Endothelial cell of umbilical vein (primary cell): ENCODE measurements around the gene MBD2. TPM values are rescaled to one million over a fixed set of nuclear protein-coding genes. Genes with fewer than 3 reads are reported as not detected.

ENCODE experiments used
- BruUV-seq: library from RNA; stranded (reverse); fragments of 400-500 nt; replicated peaks from 2 replicates; lab custom pipeline; 2021; lab: Mats Ljungman, UMichigan
- CTCF ChIA-PET: fragments of 300-600, 350-600 bp; sonication (Branson Sonifier 250); formaldehyde crosslinking; loops from one replicate; lab custom pipeline; 2021; ENCODE audit warnings: antibody characterized with exemption, inconsistent platforms; lab: Charles Lee
- POLR2A ChIA-PET: fragments of 300-600, 350-600 bp; sonication (Branson Sonifier 250); formaldehyde crosslinking; loops from one replicate; lab custom pipeline; 2021; ENCODE audit warnings: antibody characterized with exemption, inconsistent platforms; lab: Charles Lee
- DNase-seq: peaks from one replicate; pipeline ENCODE4 v3.0.0-alpha.2; 2011; ENCODE audit warnings: low read depth, low spot score
- FAIRE-seq: peaks from 2 replicates; lab custom pipeline; 2011; peaks lifted over from hg19 to GRCh38; lab: Jason Lieb, UNC
- H2AFZ ChIP-seq: 2 replicates; pipeline ENCODE4 v1.6.0; 2012; ENCODE audit warnings: low read depth, low read length, control low read depth, inconsistent platforms
- H3K27ac ChIP-seq: 2 replicates; pipeline ENCODE4 v1.5.1; 2011; ENCODE audit warnings: low read depth, mild to moderate bottlenecking, control low read depth, low read length, moderate library complexity; ENCODE audit not compliant: insufficient read depth
- H3K27me3 ChIP-seq, 2 experiments: 2 replicates each; pipeline versions ENCODE4 v1.6.0 to v1.6.1; 2011; ENCODE audit warnings: low read length in 2 of 2, mixed read lengths in 1 of 2; ENCODE audit not compliant: control insufficient read depth in 2 of 2, insufficient read depth in 2 of 2
- H3K36me3 ChIP-seq, 2 experiments: 2 replicates in 1 of 2; 3 replicates in 1 of 2; pipeline ENCODE4 v1.5.1; 2011; ENCODE audit warnings: low read length in 2 of 2, mild to moderate bottlenecking in 1 of 2, moderate library complexity in 1 of 2; ENCODE audit not compliant: control insufficient read depth in 2 of 2, insufficient read depth in 2 of 2; ENCODE audit errors: extremely low read depth in 1 of 2
- H3K4me1 ChIP-seq: 3 replicates; pipeline ENCODE4 v1.5.1; 2011; ENCODE audit warnings: mild to moderate bottlenecking, low read length; ENCODE audit not compliant: control insufficient read depth, insufficient read depth; ENCODE audit errors: extremely low read depth
- H3K4me2 ChIP-seq: 2 replicates; pipeline ENCODE4 v1.6.1; 2011; ENCODE audit warnings: low read length, control low read depth, mixed read lengths; ENCODE audit not compliant: insufficient read depth
- H3K4me3 ChIP-seq, 3 experiments: fragments of 200-600 bp in 1 of 3; sonication (generic), shearing (Covaris generic) in 1 of 3; replicated peaks in 1 of 3; 2 replicates each; pipeline ENCODE4 v1.5.1; 2011 to 2016; ENCODE audit warnings: control low read depth in 3 of 3, low read length in 3 of 3, mild to moderate bottlenecking in 2 of 3, inconsistent platforms in 1 of 3, low read depth in 1 of 3, moderate library complexity in 1 of 3; ENCODE audit not compliant: insufficient read depth in 1 of 3
- H3K79me2 ChIP-seq: 2 replicates; pipeline ENCODE4 v1.6.0; 2012; ENCODE audit warnings: low read length, inconsistent platforms; ENCODE audit not compliant: control insufficient read depth, insufficient read depth
- H3K9ac ChIP-seq: replicated peaks from 2 replicates; pipeline ENCODE3; 2011; ENCODE audit warnings: low read length, control low read depth; ENCODE audit not compliant: insufficient read depth; ENCODE audit errors: extremely low read depth
- H3K9me1 ChIP-seq: replicated peaks from 3 replicates; pipeline ENCODE4 v1.6.0; 2011; ENCODE audit warnings: mild to moderate bottlenecking, low read length; ENCODE audit not compliant: control insufficient read depth, insufficient read depth; ENCODE audit errors: extremely low read depth
- H3K9me3 ChIP-seq: replicated peaks from 2 replicates; pipeline ENCODE4 v1.5.1; 2012; ENCODE audit warnings: low read length, inconsistent platforms; ENCODE audit not compliant: control insufficient read depth, insufficient read depth
- H4K20me1 ChIP-seq: replicated peaks from 2 replicates; pipeline ENCODE3; 2011; ENCODE audit warnings: mild to moderate bottlenecking, low read length; ENCODE audit not compliant: control insufficient read depth, insufficient read depth; ENCODE audit errors: extremely low read depth
- EZH2 ChIP-seq: IDR thresholded peaks from 2 replicates; pipeline ENCODE4 v1.6.1; 2012; ENCODE audit warnings: borderline replicate concordance, low read depth, mild to moderate bottlenecking, moderate library complexity, low read length, inconsistent platforms; ENCODE audit not compliant: severe bottlenecking
- JUN ChIP-seq: IDR thresholded peaks from 2 replicates; pipeline ENCODE4 v1.6.1; 2011; ENCODE audit warnings: borderline replicate concordance, low read depth; ENCODE audit not compliant: insufficient read length, insufficient read depth
- MYC ChIP-seq: IDR thresholded peaks from one replicate; pipeline ENCODE4 v1.6.1; 2011; ENCODE audit warnings: mild to moderate bottlenecking, low read depth, low read length
- POLR2AphosphoS5 ChIP-seq: IDR thresholded peaks from 2 replicates; pipeline ENCODE4 v1.6.1; 2012; ENCODE audit warnings: low read depth, mild to moderate bottlenecking, control low read depth, low read length, moderate library complexity; ENCODE audit not compliant: insufficient read depth
- dilution Hi-C: fragments of 300-500 bp; cut with MboI; formaldehyde crosslinking; loops from one replicate; pipeline ENCODE4 v1.15.0; 2019; ENCODE audit warnings: low sequenced_read_pairs; ENCODE audit not compliant: extremely low pct_ligation_motif_present
- intact Hi-C: fragments of 100-400 bp; cut with micrococcal nuclease; formaldehyde crosslinking; loops from one replicate; pipeline ENCODE4 v1.10.0; 2022
- polyA plus RNA-seq, 4 experiments: library from polyadenylated mRNA; depleted of rRNA in 3 of 4; stranded (reverse) in 3 of 4; unstranded in 1 of 4; fragments of >200 nt; gene quantifications; 2 replicates each; pipeline versions ENCODE4 v1.2.1 to v1.2.3, GENCODE V29; 2011 to 2012; ENCODE audit warnings: missing spikeins in 1 of 4
- total RNA-seq: library from RNA; stranded (reverse); gene quantifications from 2 replicates; pipeline ENCODE4 v1.2.3, GENCODE V29; 2021
- TF ChIP-seq, protein P1 (sequence below): IDR thresholded peaks from 2 replicates; pipeline ENCODE4 v1.6.1; 2011; ENCODE audit not compliant: insufficient read depth, insufficient read length
- TF ChIP-seq, protein P2 (sequence below), 2 donors: IDR thresholded peaks; 1 replicate in 1 of 2; 2 replicates in 1 of 2; pipeline ENCODE4 v1.5.1; 2011; ENCODE audit warnings: low read length in 2 of 2, mild to moderate bottlenecking in 2 of 2, moderate library complexity in 2 of 2, control low read depth in 1 of 2, inconsistent platforms in 1 of 2, low read depth in 1 of 2; ENCODE audit not compliant: insufficient read depth in 1 of 2; ENCODE audit errors: extremely low read depth in 1 of 2

Gene MBD2
- total and polyA plus RNA-seq, 2 donors (not counting 3 experiments of a cell fraction or from before 2014, with no cell fraction given), result 86.8 to 110 TPM

DNA sequence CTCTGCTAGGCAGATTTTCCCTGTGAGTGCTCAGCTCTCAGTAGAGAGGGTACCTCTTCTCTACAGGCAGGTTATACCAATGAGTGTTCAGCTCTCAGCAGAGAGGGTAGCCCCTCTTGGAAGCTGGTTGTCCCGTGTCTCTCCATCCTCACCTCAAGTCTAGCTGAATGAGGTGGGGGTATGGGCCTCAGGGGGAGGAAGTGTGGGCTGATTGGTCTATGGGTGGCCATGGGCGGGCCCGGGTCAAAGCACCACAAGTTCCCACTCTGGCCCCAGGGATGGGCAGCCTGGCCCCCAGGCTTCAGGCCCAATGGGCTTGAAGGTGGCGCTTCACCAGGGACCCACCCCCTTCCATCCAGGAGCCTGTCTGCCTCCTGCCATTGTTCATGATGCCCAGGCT, 17.0 kb upstream of the MBD2 start:
- H2AFZ ChIP-seq, result no peak overlapping the region
- no TSS peak for BruUV-seq
- intact Hi-C loops, result no loop called here
- TF ChIP-seq, protein P1, sequence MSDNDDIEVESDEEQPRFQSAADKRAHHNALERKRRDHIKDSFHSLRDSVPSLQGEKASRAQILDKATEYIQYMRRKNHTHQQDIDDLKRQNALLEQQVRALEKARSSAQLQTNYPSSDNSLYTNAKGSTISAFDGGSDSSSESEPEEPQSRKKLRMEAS, result no peak
- TF ChIP-seq MYC, result no peak
- no peak for TF ChIP-seq POLR2AphosphoS5
- TF ChIP-seq, protein P2, sequence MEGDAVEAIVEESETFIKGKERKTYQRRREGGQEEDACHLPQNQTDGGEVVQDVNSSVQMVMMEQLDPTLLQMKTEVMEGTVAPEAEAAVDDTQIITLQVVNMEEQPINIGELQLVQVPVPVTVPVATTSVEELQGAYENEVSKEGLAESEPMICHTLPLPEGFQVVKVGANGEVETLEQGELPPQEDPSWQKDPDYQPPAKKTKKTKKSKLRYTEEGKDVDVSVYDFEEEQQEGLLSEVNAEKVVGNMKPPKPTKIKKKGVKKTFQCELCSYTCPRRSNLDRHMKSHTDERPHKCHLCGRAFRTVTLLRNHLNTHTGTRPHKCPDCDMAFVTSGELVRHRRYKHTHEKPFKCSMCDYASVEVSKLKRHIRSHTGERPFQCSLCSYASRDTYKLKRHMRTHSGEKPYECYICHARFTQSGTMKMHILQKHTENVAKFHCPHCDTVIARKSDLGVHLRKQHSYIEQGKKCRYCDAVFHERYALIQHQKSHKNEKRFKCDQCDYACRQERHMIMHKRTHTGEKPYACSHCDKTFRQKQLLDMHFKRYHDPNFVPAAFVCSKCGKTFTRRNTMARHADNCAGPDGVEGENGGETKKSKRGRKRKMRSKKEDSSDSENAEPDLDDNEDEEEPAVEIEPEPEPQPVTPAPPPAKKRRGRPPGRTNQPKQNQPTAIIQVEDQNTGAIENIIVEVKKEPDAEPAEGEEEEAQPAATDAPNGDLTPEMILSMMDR (IDR thresholded peaks at IDR 0.05; ENCODE audit: extremely low read depth in 1 of 2, insufficient read depth in 1 of 2, low read depth in 1 of 2, low read length in 2 of 2), result no peak
- TF ChIP-seq JUN, result no peak
- TF ChIP-seq EZH2, result no peak
- H3K9me1 ChIP-seq, result no peaks in the 10 kb centered on the region
- H3K4me1 ChIP-seq, result peaks cover 22% of the 10 kb centered on the region
- no peaks in the 10 kb centered on the region for H3K9me3 ChIP-seq
- FAIRE-seq (no peak), DNase-seq (no peak)
- H4K20me1 ChIP-seq, result no peaks in the 10 kb centered on the region
- ChIA-PET POLR2A (no interaction called here), CTCF (interaction anchor here (0.8 to 3.8 kb wide), 3 partner anchors 10 to 24 kb away, joined by 4 to 14 read pairs (median 4); no protein-coding TSS in a partner anchor)
- no peak overlapping the region for H3K27ac ChIP-seq
- H3K27me3 ChIP-seq, result no peaks in the 10 kb centered on the region
- dilution Hi-C loops, result no loop called here
- no peak overlapping the region for H3K9ac ChIP-seq
- H3K4me3 ChIP-seq, result no peak overlapping the region
- H3K79me2 ChIP-seq, result no peaks in the 10 kb centered on the region
- no peaks in the 10 kb centered on the region for H3K36me3 ChIP-seq
- H3K4me2 ChIP-seq, result no peak overlapping the region
